ENCODE data around the gene TUBA1C.
"Not testable (repeated sequence)": the region's sequence is repeated elsewhere in the genome, so short reads cannot be mapped to it uniquely, and the experiment has no call there.

Gene TUBA1C

DNA sequence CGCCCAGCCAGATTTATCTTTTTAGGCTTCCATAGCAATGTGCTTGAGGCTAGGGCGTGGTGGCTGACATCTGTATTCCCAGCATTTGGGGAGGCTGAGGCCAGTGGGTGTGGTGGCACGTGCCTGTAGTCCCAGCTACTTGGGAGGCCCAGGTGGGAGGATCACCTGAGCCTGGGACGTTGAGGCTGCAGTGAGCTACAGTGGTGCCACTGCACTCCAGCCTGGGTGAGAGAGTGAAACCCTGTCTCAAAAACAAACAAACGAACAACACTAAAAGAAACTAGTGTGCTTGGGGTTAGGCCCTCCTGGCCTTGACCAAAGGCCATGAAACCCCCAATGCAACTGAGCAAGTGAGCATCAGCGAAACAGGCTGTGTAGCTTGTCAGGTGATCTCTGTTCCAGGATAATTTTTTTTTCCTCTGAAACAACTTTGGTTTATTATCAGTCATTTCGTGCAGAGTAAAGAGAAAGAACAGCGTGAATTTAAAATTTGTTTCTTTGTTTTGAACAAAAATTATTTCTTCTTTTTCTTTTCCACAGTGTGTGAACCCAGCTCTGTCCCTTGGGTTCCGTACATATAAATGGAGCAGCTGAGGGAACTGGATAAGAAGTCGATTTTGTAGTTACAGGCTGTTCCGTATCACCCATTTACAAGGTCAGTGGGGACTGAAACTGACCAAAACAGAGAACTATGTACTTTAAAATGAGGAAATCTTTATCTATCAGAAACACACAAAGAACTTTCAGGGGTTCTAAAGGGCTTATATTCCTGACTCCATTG, 8.8 kb upstream of the TUBA1C start:
- no peak for DNase-seq

DNA sequence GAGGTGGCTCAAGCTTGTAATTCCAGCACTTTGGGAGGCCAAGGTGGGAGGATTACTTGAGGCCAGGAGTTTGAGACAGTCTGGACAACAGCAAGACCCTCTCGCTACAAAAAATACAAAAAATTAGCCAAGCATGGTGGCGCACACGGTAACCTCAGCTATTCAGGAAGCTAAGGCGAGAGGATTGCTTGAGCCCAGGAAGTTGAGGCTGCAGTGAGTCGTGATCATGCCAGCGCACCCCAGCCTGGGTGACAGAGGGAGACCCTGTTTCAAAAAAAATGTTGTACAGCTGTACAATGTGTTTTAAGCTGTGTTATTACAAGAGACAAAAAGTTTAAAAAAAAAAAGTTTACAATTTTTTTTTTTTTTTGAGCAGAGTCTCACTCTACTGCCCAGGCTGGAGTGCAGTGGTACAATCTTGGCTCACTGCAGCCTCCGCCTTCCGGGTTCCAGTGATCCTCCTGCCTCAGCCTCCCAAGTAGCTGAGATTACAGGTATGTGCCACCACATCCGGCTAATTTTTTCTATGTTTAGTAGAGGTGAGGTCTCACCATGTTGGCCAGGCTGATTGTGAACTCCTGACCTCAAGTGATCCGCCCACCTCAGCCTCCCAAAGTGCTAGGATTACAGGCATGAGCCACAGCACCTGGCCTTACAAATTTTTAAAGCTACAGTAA, 7.2 kb upstream of the TUBA1C start:
- not testable (repeated sequence) for DNase-seq

DNA sequence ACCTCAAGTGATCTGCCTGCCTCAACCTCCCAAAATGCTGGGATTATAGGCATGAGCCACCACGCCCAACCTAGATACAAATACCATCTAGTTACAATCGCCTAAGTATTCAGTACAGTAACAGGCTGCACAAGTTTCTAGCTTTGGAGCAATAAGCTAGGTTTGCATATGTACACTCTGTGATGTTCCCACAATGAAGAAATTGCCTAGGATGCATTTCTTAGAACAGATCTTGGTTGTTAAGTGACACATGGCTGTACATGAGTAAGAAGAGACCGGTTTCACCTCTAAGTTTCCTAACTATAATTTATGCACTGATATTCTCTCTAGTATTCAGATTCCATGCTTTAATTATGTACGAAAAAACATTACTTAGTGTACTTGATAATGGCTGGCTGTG, 5.4 kb upstream of the TUBA1C start:
- no peak for DNase-seq

DNA sequence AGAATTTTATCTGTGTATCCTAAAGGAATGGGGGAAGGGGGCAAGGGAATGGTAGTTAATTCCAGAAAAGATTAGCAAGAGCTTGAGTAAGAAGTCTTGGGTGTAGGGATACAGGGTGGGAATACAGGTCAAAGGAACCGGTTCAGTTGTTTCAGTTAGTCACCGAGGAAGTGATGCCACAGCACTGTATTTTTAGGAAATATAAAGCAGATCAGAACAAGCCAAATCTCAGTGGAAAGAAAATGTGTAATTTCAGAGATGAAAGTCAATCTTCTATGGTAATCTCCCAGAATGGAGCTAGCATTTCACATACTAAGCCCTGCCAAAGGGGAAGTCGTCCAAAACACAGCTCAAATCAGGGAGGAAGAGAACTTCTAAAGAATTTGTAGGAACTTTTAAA, 4.7 kb upstream of the TUBA1C start:
- no peak for DNase-seq

DNA sequence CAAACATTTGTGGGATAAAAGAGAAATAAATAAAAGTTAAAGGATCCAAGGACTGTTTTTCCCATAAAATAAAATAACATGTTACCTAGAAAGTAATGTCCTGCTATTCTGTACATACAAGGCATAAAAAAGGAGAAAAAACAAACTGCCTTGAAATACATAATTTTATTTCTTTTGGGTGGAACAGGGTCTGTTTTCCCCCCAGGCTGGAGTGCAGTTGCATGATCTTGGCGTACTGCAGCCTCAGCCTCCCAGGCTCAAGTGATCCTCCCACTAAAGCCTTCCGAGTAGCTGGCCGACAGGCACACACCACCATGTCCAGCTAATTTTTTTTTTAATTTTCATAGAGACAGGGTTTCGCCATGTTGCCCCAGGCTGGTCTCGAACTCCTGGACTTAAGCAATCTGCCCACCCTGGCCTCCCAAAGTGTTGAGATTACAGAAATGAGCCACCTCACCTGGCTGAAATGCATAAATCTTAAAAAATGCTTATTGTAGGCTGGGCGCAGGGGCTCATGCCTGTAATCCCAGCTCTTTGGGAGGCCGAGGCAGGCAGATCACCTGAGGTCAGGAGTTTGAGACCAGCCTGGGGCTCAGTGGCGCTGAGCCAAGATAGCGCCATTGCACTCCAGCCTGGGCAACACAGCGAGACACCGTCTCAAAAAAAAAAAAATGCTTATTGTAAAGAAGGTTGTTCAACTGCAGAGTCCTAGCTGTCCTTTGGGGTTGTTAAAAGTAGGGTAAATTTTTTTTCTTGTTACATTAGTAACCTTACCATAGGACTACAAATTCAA, 4.1 kb upstream of the TUBA1C start:
- DNase-seq = no peak

DNA sequence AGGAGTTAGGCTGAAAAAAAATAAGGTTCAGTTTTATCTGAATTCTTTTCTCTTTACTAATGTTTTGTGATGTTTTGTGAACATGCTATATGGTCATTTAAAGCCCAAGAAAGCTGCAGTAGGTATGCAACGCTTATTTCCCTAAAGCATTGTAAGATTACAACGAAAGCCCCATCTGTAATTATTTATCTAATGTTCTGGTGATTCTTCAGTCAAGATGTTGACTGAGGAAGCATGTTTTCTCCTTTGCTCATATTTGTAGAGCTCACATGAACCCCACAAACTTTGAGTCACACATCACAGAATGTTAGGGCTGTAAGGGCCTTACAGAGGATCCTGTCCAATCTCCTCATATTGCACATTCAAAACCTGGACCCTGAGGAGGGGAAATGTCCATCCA, 3.2 kb upstream of the TUBA1C start:
- no peak for DNase-seq

DNA sequence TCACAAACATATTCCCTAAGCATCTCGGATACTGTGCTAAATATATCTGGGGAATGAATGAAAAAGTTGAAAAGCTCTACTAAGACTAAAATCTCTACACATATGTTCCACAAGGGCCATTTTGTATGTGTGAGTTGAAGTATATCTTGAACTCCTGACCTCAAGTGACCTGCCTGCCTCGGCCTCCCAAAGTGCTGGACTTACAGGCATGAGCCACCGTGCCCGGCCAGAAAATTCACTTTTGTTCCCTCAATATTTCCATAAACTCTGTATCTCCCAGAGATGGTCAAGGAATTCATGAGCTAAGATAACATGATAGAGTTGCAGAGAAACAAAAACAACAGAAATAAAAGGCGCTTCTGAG, 1.5 kb upstream of the TUBA1C start:
- DNase-seq = no peak

DNA sequence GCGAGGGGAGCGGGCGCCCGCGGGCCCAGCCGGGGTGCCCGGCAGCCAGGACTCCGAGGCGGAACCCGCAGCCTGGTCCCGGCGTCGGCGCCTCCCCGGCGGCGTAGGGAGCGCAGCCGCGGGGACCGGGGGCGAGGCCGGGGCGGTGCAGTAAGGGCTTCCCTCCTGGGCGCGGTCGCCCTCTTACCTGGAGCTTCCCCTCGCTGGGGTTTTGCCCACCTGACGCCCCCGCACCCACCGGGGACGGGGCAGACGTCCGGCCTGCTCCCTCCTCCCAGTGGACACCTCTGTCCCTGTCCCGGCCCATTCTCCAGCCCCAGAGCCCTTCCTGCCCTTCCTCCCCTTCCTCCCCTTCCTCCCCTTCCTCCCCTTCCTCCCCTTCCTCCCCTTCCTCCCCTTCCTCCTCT, 413 bp upstream of the TUBA1C start:
- peak; percentile 35 for DNase-seq

DNA sequence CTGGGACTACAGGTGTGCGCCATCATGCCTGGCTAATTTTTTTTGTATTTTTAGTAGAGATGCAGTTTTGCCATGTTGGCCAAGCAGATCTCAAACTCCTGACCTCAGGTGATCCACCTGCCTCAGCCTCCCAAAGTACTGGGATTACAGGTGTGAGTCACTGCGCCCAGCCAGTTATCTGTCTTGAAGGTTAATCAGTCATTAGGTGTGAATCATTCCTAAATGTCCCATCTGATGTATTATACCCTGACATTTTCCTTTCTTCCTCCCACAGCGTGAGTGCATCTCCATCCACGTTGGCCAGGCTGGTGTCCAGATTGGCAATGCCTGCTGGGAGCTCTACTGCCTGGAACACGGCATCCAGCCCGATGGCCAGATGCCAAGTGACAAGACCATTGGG, 4.3 kb downstream of the TUBA1C start:
- not testable (repeated sequence) for DNase-seq

DNA sequence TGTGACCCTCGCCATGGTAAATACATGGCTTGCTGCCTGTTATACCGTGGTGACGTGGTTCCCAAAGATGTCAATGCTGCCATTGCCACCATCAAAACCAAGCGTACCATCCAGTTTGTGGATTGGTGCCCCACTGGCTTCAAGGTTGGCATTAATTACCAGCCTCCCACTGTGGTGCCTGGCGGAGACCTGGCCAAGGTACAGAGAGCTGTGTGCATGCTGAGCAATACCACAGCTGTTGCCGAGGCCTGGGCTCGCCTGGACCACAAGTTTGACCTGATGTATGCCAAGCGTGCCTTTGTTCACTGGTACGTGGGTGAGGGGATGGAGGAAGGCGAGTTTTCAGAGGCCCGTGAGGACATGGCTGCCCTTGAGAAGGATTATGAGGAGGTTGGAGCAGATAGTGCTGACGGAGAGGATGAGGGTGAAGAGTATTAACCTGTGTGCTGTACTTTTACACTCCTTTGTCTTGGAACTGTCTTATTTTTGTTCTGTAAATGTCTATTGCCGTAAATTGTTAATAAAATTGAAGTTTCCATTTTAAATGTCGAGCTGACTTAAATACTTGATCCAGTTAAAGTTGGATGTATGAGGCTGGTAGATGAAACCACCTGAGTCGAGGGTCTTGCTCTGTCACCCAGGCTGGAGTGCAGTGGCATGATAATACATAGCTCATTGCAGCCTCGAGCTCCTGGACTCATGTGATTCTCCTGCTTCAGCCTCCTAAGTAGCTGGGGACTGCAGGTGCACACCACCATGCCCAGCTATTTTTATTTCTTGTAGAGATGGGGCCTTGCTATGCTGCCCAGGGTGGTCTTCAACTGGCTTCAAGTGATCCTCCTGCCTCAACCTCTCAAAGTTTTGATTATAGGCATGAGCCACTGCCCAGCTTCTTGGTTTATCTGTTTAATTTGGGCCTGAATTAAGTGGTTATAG, 8.2 kb downstream of the TUBA1C start:
- DNase-seq = no peak

DNA sequence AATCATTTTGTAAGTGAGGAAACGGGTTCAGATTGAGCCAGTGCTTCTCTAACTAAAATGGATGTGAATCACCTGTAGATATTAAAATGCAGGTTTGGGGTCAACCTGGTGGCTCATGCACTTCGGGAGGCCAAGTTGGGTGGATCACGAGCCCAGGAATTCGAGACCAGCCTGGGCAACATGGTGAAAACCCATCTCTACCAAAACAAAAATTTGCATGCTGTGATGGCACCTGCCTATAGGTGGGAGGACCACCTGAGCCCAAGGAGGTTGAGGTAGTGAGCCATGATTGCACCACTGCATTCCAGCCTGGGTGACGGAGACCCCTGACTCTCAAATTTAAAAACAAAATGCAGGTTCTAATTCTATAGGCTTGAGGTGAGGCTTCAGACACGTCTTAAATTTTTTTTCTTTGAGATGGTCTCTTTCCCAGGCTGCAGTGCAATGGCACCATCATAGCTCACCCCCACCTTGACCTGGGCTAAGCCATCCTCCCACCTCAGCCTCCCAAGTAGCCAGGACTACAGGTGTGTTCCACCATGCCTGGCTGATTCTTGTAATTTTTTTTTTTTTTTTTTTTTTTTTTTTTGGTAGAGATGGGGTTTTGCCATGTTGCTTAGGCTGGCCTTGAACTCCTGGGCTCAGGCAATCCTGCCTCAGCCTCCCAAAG, 9.0 kb downstream of the TUBA1C start:
- DNase-seq = no peak

DNA sequence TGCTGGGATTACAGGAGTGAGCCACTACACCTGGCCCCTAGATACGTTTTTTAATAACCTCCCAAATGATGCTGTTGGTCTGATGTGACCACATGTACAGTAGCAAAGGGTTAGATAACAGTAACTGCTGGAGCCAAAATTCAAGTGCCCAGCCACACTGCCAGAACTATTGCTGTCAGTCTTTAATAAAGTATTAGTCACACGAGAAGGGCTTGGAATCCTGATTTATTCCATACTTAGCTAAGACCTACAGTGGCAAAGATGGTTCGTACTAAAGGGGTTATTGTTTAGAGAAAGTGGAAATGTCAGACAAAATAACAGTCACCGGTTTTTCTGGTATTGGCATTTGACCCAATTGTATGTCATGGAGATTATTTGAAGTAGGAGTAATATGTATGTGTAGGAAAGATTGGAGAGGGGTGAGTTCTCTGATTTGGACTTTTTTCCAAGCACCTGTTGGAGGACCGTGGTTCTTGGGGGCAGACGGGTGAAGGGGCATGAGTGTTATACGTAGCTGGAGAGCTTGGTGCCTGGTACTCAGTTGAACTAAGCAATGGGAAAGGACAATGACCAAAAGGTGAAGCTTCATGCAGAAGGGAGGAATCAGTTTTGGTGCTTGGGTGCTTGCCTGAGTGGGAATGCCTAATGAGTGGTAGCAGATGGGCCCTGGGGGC, 9.7 kb downstream of the TUBA1C start:
- no peak for DNase-seq

DNA sequence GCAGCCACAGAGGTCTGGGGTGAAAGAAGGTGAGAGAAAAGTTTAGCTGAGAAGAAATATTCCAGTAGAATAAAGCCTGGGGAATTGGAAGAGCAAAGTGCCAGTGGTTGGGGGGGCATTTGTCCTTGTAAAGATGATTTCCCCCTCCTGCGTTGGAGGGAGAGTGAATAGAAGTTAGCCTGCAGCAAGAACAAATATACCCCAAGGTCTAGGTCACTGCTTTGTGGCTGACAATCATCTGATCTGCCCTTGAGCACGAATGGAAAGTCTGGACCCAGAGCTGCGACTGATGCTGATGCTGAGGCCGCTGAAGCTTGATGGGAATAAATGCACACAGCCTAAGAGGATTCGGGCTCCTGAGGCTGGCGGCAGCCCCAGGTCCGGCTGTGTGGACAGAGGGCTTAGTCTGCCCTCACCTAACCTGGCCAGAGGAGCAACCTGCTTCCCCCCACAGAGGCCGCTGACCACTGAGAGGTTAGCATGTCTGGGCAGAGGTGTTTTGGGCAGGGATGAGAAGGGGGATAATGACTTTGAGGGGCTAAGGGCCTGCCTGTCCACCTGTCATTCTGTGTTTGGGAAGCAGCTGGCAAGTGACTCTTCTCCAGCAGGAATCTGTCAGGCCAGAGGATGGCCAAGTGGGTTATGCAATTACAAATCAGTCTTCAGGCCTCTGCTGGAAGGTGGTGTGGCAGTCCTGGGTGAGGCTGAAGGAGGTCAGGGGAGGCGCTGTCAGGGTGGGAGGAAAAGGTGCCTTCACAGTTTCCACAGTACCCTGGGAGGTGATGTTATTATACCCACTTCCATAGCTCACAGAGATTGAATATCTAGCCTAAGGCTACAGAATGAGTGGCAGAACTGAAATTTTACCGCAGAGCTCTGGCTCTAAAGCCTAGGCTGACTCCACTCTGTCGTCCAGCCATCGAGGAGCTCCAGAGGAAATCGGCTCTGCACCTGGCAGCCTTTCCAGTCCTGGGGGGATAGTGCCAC, 11.7 kb downstream of the TUBA1C start:
- DNase-seq = no peak

DNA sequence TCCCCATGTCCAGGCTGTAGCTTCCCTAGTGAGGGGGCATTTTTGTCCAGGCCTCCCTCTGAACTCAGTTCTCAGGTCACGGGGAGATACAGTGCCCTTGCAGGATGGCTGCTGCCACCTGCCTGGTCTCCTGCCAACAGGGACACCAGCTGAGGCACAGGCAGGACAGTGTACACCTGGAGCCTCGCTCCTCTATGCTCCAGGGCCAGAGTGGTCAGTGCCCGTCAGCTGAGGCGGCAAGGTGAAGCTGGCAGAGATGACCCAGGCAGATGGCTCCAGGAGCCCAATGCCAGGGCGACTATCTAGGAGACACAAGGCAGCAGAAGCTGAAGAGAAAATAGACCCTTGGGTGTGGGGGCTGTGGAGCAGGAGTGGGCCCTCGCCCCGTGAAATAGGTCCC, 12.6 kb downstream of the TUBA1C start:
- DNase-seq = no peak

DNA sequence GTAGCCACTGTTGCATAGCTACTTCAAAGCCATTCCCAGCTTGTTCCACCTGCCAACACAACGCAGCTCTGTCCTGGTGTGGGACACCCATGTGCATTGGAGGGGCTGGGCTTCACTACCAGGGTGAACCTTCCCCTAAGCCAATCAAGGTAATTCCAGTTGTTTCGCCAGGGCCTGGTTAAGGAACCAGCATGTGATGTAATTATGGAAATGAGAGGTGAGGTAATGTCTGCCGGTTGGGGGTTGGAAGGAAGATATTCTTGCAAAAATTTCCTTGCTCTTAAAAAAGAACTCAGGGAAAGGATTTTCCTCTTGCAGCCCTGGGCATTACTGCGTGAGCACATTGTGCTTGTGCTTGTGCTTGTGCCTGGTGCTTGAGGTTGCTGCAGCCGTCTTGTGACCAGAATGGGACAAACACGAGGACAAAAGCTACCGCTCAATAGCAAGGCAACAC, 14.9 kb downstream of the TUBA1C start:
- no peak for DNase-seq

DNA sequence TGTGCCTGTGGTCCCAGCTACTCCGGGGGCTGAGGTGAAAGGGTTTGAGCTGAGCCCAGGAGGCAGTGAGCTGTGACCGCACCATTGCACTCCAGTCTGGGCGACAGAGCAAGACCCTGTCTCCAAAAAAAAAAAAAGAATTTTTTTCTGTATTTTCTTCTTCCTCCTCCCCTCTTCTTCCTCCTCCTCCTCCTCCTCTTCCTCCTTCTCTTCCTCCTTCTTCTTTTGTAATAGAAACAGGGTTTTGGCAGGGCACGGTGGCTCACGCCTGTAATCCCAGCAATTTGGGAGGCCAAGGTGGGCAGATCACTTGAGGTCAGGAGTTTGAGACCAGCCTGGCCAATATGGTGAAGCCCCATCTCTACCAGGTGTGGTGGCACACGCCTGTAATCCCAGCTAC, 15.7 kb downstream of the TUBA1C start:
- not testable (repeated sequence) for DNase-seq

DNA sequence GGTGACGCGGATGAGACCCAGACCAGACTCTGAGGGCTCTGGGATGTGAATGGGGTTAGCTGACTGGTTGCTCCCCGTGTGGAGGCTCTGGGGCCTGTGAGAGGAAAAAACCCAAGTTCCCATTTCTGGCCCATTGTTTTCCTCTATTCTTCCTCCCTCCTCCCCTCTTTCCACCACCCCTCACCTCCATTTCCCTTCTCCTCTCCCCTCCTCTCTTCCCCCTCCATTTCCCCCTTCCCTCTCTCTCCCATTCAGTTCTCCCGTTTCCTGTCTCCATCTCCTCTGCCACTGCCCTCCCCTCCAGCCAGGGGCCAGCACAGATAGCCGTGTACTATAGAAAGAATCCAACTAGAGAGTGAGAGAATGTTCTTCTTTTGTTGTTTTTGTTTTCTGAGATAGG, 17.4 kb downstream of the TUBA1C start:
- no peak for DNase-seq

DNA sequence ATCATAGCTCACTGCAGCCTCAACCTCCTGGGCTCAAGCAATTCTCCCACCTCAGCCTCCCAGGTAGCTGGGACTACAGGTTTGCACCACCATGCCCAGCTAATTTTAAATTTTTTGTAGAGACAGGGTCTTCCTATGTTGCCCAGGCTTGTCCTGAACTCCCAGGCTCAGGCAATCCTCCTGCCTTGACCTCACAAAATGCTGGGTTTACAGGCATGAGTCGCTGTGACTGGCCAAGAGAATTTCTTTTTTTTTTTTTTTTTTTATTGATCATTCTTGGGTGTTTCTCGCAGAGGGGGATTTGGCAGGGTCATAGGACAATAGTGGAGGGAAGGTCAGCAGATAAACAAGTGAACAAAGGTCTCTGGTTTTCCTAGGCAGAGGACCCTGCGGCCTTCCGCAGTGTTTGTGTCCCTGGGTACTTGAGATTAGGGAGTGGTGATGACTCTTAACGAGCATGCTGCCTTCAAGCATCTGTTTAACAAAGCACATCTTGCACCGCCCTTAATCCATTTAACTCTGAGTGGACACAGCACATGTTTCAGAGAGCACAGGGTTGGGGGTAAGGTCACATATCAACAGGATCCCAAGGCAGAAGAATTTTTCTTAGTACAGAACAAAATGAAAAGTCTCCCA, 18.0 kb downstream of the TUBA1C start:
- DNase-seq = not testable (repeated sequence)
